H1 (cell line): ENCODE data around the gene NIT2. TPM values are rescaled to one million over a fixed set of nuclear protein-coding genes. Genes with fewer than 3 reads are reported as not detected.

ENCODE experiments used
- CTCF ChIA-PET: fragments of 300-600 bp; sonication (Branson Sonifier 250); formaldehyde crosslinking; loops from one replicate; lab custom pipeline; 2021; ENCODE audit not compliant: partially characterized antibody; lab: Charles Lee
- POLR2A ChIA-PET: fragments of 300-600 bp; sonication (Branson Sonifier 250); formaldehyde crosslinking; loops from one replicate; lab custom pipeline; 2021; ENCODE audit warnings: inconsistent platforms; ENCODE audit not compliant: partially characterized antibody; lab: Charles Lee
- DNase-seq, 2 experiments: peaks; one replicate each; pipeline versions ENCODE4 v3.0.0 to v3.0.0-alpha.2; 2010 to 2022; ENCODE audit warnings: low spot score in 2 of 2, low read depth in 1 of 2, mixed read lengths in 1 of 2
- FAIRE-seq: peaks from 2 replicates; lab custom pipeline; 2011; peaks lifted over from hg19 to GRCh38; lab: Jason Lieb, UNC
- H2AFZ ChIP-seq: 2 replicates; pipeline ENCODE4 v1.8.1; 2012; ENCODE audit warnings: low read length, inconsistent platforms
- H2AK5ac ChIP-seq: 2 replicates; pipeline ENCODE4 v1.6.1; 2013; ENCODE audit warnings: low read depth, low read length
- H2BK120ac ChIP-seq: replicated peaks from 2 replicates; pipeline ENCODE3; 2013; ENCODE audit warnings: low read depth, low read length, inconsistent platforms
- H2BK12ac ChIP-seq: 2 replicates; pipeline ENCODE4 v1.6.1; 2013; ENCODE audit warnings: low read depth, low read length
- H2BK15ac ChIP-seq: 2 replicates; pipeline ENCODE4 v1.6.1; 2013; ENCODE audit warnings: low read length
- H2BK20ac ChIP-seq: 2 replicates; pipeline ENCODE4 v1.6.1; 2013; ENCODE audit warnings: low read length
- H2BK5ac ChIP-seq: 2 replicates; pipeline ENCODE4 v1.6.1; 2013; ENCODE audit warnings: low read depth, low read length
- H3K14ac ChIP-seq: 2 replicates; pipeline ENCODE4 v1.6.1; 2013; ENCODE audit warnings: inconsistent platforms; ENCODE audit not compliant: insufficient read length
- H3K18ac ChIP-seq: 2 replicates; pipeline ENCODE4 v1.6.1; 2013; ENCODE audit warnings: low read length; ENCODE audit errors: extremely low read depth
- H3K23ac ChIP-seq: 2 replicates; pipeline ENCODE4 v1.6.1; 2013; ENCODE audit warnings: inconsistent platforms; ENCODE audit not compliant: insufficient read length
- H3K23me2 ChIP-seq: 2 replicates; pipeline ENCODE4 v1.6.1; 2013; ENCODE audit warnings: low read depth, low read length
- H3K27ac ChIP-seq: 2 replicates; pipeline ENCODE4 v1.6.1; 2011; ENCODE audit warnings: low read depth, low read length, inconsistent platforms
- H3K27me3 ChIP-seq, 4 experiments: replicated peaks in 1 of 4; 1 replicate in 1 of 4; 2 replicates in 3 of 4; pipeline versions ENCODE4 v1.6.1 to v1.8.1; 2011 to 2013; ENCODE audit warnings: low read length in 3 of 4, mild to moderate bottlenecking in 3 of 4, inconsistent platforms in 2 of 4, mixed read lengths in 2 of 4, moderate library complexity in 1 of 4; ENCODE audit not compliant: control insufficient read depth in 3 of 4, insufficient read depth in 3 of 4; ENCODE audit errors: extremely low read depth in 1 of 4
- H3K36me3 ChIP-seq, 4 experiments: 2 replicates each; pipeline versions ENCODE4 v1.6.1 to v1.8.1; 2011 to 2013; ENCODE audit warnings: mild to moderate bottlenecking in 4 of 4, low read length in 3 of 4, moderate library complexity in 2 of 4, control low read depth in 1 of 4, inconsistent platforms in 1 of 4; ENCODE audit not compliant: insufficient read depth in 4 of 4, control insufficient read depth in 2 of 4
- H3K4ac ChIP-seq: replicated peaks from 2 replicates; pipeline ENCODE3; 2013; ENCODE audit warnings: low read length, low read depth, mixed read lengths, inconsistent platforms; ENCODE audit not compliant: insufficient read length
- H3K4me1 ChIP-seq, 4 experiments: replicated peaks in 1 of 4; 1 replicate in 1 of 4; 2 replicates in 3 of 4; pipeline versions ENCODE4 v1.6.1 to v1.8.1; 2011 to 2013; ENCODE audit warnings: low read length in 3 of 4, inconsistent platforms in 2 of 4, mixed read lengths in 1 of 4; ENCODE audit not compliant: insufficient read depth in 4 of 4, control insufficient read depth in 3 of 4
- H3K4me2 ChIP-seq, 2 experiments: 2 replicates each; pipeline versions ENCODE4 v1.6.1 to v1.8.1; 2011 to 2013; ENCODE audit warnings: low read depth in 2 of 2, low read length in 2 of 2, control low read depth in 1 of 2, inconsistent platforms in 1 of 2, mild to moderate bottlenecking in 1 of 2; ENCODE audit not compliant: insufficient read depth in 1 of 2
- H3K4me3 ChIP-seq, 4 experiments: fragments of 200-600, 300-600 bp in 1 of 4; sonication (generic), shearing (Covaris generic), sonication (Bioruptor Twin) in 1 of 4; 2 replicates each; pipeline versions ENCODE4 v1.5.1 to v1.8.1; 2011 to 2016; ENCODE audit warnings: low read length in 4 of 4, low read depth in 3 of 4, control low read depth in 2 of 4, inconsistent platforms in 2 of 4, mild to moderate bottlenecking in 2 of 4, mixed read lengths in 1 of 4, moderate library complexity in 1 of 4; ENCODE audit not compliant: insufficient read depth in 2 of 4; ENCODE audit errors: extremely low read depth in 1 of 4
- H3K56ac ChIP-seq: replicated peaks from 2 replicates; pipeline ENCODE3; 2013; ENCODE audit warnings: low read depth, mild to moderate bottlenecking, mixed read lengths, low read length, inconsistent platforms; ENCODE audit not compliant: insufficient read length
- H3K79me1 ChIP-seq: 2 replicates; pipeline ENCODE4 v1.6.1; 2013; ENCODE audit warnings: low read depth, low read length, control low read depth
- H3K79me2 ChIP-seq, 2 experiments: 2 replicates each; pipeline versions ENCODE4 v1.6.1 to v1.8.1; 2012 to 2013; ENCODE audit warnings: low read length in 2 of 2, mild to moderate bottlenecking in 2 of 2, inconsistent platforms in 1 of 2; ENCODE audit not compliant: insufficient read depth in 2 of 2, control insufficient read depth in 1 of 2
- H3K9ac ChIP-seq, 4 experiments: replicated peaks in 1 of 4; 1 replicate in 1 of 4; 2 replicates in 3 of 4; pipeline versions ENCODE4 v1.6.1 to v1.8.1; 2011 to 2013; ENCODE audit warnings: low read depth in 3 of 4, low read length in 3 of 4, control low read depth in 2 of 4, mild to moderate bottlenecking in 2 of 4, moderate library complexity in 2 of 4, inconsistent platforms in 1 of 4; ENCODE audit errors: extremely low read depth in 1 of 4
- H3K9me3 ChIP-seq, 2 experiments: 2 replicates each; pipeline versions ENCODE4 v1.6.1 to v1.8.1; 2012 to 2013; ENCODE audit warnings: mild to moderate bottlenecking in 2 of 2, moderate library complexity in 2 of 2, control low read depth in 1 of 2, inconsistent platforms in 1 of 2, low read depth in 1 of 2, low read length in 1 of 2, mixed read lengths in 1 of 2; ENCODE audit not compliant: insufficient read depth in 2 of 2
- H4K20me1 ChIP-seq, 2 experiments: replicated peaks in 1 of 2; 2 replicates each; pipeline versions ENCODE3 to v1.8.1; 2011 to 2013; ENCODE audit warnings: inconsistent platforms in 2 of 2, low read length in 2 of 2, mild to moderate bottlenecking in 1 of 2; ENCODE audit not compliant: insufficient read depth in 2 of 2, control insufficient read depth in 1 of 2
- H4K5ac ChIP-seq: 2 replicates; pipeline ENCODE4 v1.6.1; 2013; ENCODE audit warnings: low read length, low read depth, mixed read lengths, inconsistent platforms; ENCODE audit not compliant: insufficient read length
- H4K8ac ChIP-seq: 2 replicates; pipeline ENCODE4 v1.8.0; 2013; ENCODE audit warnings: mild to moderate bottlenecking, moderate library complexity, low read length, inconsistent platforms; ENCODE audit not compliant: insufficient read depth; ENCODE audit errors: extremely low read depth
- H4K91ac ChIP-seq: replicated peaks from 2 replicates; pipeline ENCODE3; 2013; ENCODE audit warnings: low read length, mixed read lengths, inconsistent platforms; ENCODE audit not compliant: insufficient read length
- ATF3 ChIP-seq: IDR thresholded peaks from 2 replicates; pipeline ENCODE4 v1.6.1; 2011; ENCODE audit warnings: low read depth, mild to moderate bottlenecking, low read length; ENCODE audit not compliant: insufficient read depth
- CEBPB ChIP-seq: IDR thresholded peaks from 2 replicates; pipeline ENCODE4 v1.6.1; 2012; ENCODE audit warnings: low read depth, low read length
- CHD2 ChIP-seq: IDR thresholded peaks from 2 replicates; pipeline ENCODE4 v1.6.1; 2012; ENCODE audit warnings: low read length, improper control_type of control experiment
- E2F6 ChIP-seq: IDR thresholded peaks from 2 replicates; pipeline ENCODE4 v1.6.1; 2012; ENCODE audit warnings: inconsistent platforms
- EGR1 ChIP-seq: IDR thresholded peaks from 2 replicates; pipeline ENCODE4 v1.6.1; 2011; ENCODE audit warnings: low read depth, low read length, borderline replicate concordance
- FOSL1 ChIP-seq: IDR thresholded peaks from 2 replicates; pipeline ENCODE4 v1.6.1; 2011; ENCODE audit warnings: mild to moderate bottlenecking, low read depth, low read length, moderate library complexity; ENCODE audit not compliant: insufficient read depth
- HDAC2 ChIP-seq, 2 experiments: fragments of 300-600 bp in 1 of 2; sonication (generic) in 1 of 2; IDR thresholded peaks; 2 replicates each; pipeline ENCODE4 v1.6.1; 2011 to 2012; ENCODE audit warnings: low read depth in 2 of 2, low read length in 2 of 2, mild to moderate bottlenecking in 2 of 2, moderate library complexity in 2 of 2, borderline replicate concordance in 1 of 2, inconsistent platforms in 1 of 2
- KDM1A ChIP-seq: fragments of 200-600, 300-600 bp; sonication (generic); IDR thresholded peaks from 2 replicates; pipeline ENCODE4 v1.7.1; 2016; ENCODE audit warnings: mild to moderate bottlenecking, low read length, borderline replicate concordance
- SAP30 ChIP-seq: fragments of 300-600 bp; sonication (generic); IDR thresholded peaks from 2 replicates; pipeline ENCODE4 v1.7.1; 2012; ENCODE audit warnings: low read length, moderate library complexity, mild to moderate bottlenecking, inconsistent platforms; ENCODE audit not compliant: insufficient read depth, insufficient replicate concordance
- TAF7 ChIP-seq: optimal IDR thresholded peaks from 2 replicates; pipeline ENCODE3; 2011; ENCODE audit warnings: low read depth, mild to moderate bottlenecking, inconsistent platforms, low read length, moderate library complexity, borderline replicate concordance
- TBP ChIP-seq: IDR thresholded peaks from 2 replicates; pipeline ENCODE4 v1.6.1; 2011; ENCODE audit warnings: low read depth, low read length, improper control_type of control experiment
- TEAD4 ChIP-seq: IDR thresholded peaks from 2 replicates; pipeline ENCODE4 v1.6.1; 2012; ENCODE audit warnings: low read depth, low read length, inconsistent platforms, mixed read lengths
- WGBS, 2 experiments: shearing (Covaris generic) in 1 of 2; methylation state at CpG; one replicate each; pipeline versions ENCODE4 v1.1.6 to v1.1.7; 2013 to 2015; ENCODE audit warnings: low lambda C conversion rate in 2 of 2, mixed read lengths in 2 of 2, inconsistent platforms in 1 of 2, low coverage in 1 of 2, missing lambda C conversion rate in 1 of 2; ENCODE audit not compliant: insufficient replicate concordance in 2 of 2, insufficient coverage in 1 of 2, insufficient read length in 1 of 2; ENCODE audit errors: extremely low coverage in 1 of 2, missing lambda C conversion rate in 1 of 2; 5-methylcytosine and 5-hydroxymethylcytosine counted together
- polyA plus RNA-seq, 7 experiments: library from polyadenylated mRNA; depleted of rRNA in 3 of 7; stranded (reverse) in 5 of 7; unstranded in 2 of 7; fragments of >200 nt in 5 of 7; fragments of 200-250 nt in 2 of 7; gene quantifications; 1 replicate in 5 of 7; 2 replicates in 1 of 7; 4 replicates in 1 of 7; pipeline versions ENCODE4 v1.2.1 to v1.2.3, GENCODE V29; 2011 to 2013; ENCODE audit warnings: missing spikeins in 2 of 7, mixed read lengths in 2 of 7
- total RNA-seq: library from RNA; stranded (reverse); fragmentation: NEBNext Ultra II Directional; extraction: Animal tissue kit (Norgen Biotek cat#: 25700); gene quantifications from 2 replicates; pipeline ENCODE4 v1.2.1, GENCODE V29; 2021

Gene NIT2
- total and polyA plus RNA-seq, 2 of the 8 experiments (the other 6 are each of a cell fraction or from before 2014, with no cell fraction given) = 15.2 to 25.3 TPM

GRCh38 chr3:100402891-100403290, 68.3 kb downstream of the NIT2 start:
- peak overlapping the region; percentile 91 to 92 for H3K4me2 ChIP-seq
- H3K56ac ChIP-seq = no peak overlapping the region
- no peak overlapping the region for H2BK12ac ChIP-seq
- peaks cover 0 to 3% (median under 1%) of the 10 kb centered on the region in 4 experiments; a peak in 3 of 7 replicates for H3K4me1 ChIP-seq
- H4K20me1 ChIP-seq = peaks cover 12% of the 10 kb centered on the region in 2 experiments
- peaks cover 16% of the 10 kb centered on the region for H3K23me2 ChIP-seq
- no peak overlapping the region for H2BK5ac ChIP-seq
- peak overlapping the region; percentile 21 to 93 (median 68); a peak in 4 of 7 replicates for H3K9ac ChIP-seq
- H2AFZ ChIP-seq = no peak overlapping the region
- H3K4me3 ChIP-seq = peak overlapping the region; percentile 59 to 96 (median 84)
- peak overlapping the region; percentile 28 for H4K5ac ChIP-seq
- H3K18ac ChIP-seq = no peak overlapping the region
- no peak overlapping the region for H2BK120ac ChIP-seq
- H3K27me3 ChIP-seq = no peaks in the 10 kb centered on the region
- no peak overlapping the region for H4K91ac ChIP-seq
- no peak overlapping the region for H2BK15ac ChIP-seq
- no peak overlapping the region for H3K23ac ChIP-seq
- no peak overlapping the region for H3K4ac ChIP-seq
- no peak overlapping the region for H2BK20ac ChIP-seq
- H4K8ac ChIP-seq = no peak overlapping the region
- no peak overlapping the region for H3K14ac ChIP-seq
- peaks cover 17 to 78% of the 10 kb centered on the region in 2 experiments for H3K79me2 ChIP-seq
- ChIA-PET POLR2A (interaction anchor here (1.6 to 5.9 kb wide), 9 partner anchors 9 to 307 kb away, joined by 3 to 58 read pairs (median 14); partner anchors contain the start of genes NIT2, TFG and TMEM45A), CTCF (interaction anchor here (1.6 to 2.3 kb wide), 3 partner anchors 16 to 60 kb away, joined by 3 to 7 read pairs (median 6); no protein-coding TSS in a partner anchor)
- no peak overlapping the region for H2AK5ac ChIP-seq
- FAIRE-seq (no peak), DNase-seq (no peak)
- no peak overlapping the region for H3K27ac ChIP-seq
- no peaks in the 10 kb centered on the region; a peak in 1 of 8 replicates for H3K36me3 ChIP-seq
- WGBS, 2 experiments = 39% methylated on average over 2 of the region's 2 CpGs; no CpG with 5 or more reads in 1 of the 2 experiments
- no peaks in the 10 kb centered on the region for H3K79me1 ChIP-seq
- H3K9me3 ChIP-seq = no peaks in the 10 kb centered on the region
- no peak for TF ChIP-seq E2F6
- TF ChIP-seq EGR1 = no peak
- TF ChIP-seq FOSL1 = no peak
- TF ChIP-seq CEBPB = no peak
- TF ChIP-seq TBP = no peak
- no peak for TF ChIP-seq TAF7
- TF ChIP-seq CHD2 = no peak
- TF ChIP-seq TEAD4 = no peak
- no peak for TF ChIP-seq ATF3
- no peak for TF ChIP-seq KDM1A
- TF ChIP-seq HDAC2 (IDR thresholded peaks at IDR 0.05; ENCODE audit: borderline replicate concordance in 1 of 2, low read depth in 2 of 2, low read length in 2 of 2) = no peak
- TF ChIP-seq SAP30 = no peak
